ENCODE results near the gene FBXO31.
A peak's percentile ranks its signal among the peaks of the same experiment; 100 is the strongest.

Gene FBXO31

GRCh38 chr16:87324411-87325275, 58.9 kb downstream of the FBXO31 start:
- peak; percentile 45 for DNase-seq

DNA sequence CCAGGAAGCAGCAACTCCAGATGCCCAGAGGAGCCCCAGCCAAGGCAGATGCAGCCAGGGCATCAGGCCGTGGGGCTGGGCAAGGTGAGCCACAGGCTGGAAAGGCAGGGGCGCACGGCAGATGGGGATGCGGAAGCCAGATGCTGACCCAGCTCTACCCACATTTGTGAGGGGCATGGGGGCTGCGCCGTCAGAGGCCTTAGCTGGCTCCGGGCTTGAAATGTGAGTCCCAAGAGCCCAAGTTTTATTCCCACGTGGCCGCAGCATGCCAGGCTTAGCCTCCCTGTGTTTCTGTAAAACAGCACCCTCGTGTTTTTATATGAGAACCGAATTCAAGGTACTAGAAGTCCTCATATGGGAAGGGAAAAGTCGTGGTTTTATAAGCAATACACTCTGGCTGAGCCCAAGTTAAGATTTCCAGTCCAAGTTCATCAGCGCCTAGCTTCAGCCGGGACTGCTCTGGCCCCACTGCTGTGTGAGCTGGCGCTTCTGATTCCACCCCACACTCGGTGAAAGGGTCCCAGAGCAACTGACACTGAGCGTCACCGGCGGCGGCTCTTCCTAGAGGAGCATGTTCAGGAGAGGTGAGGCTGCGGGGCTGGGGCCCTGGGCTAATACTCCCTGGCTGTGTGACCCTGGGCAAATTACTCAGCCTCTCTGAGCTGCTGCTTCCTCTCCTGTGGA, 59.7 kb downstream of the FBXO31 start:
- no peak for DNase-seq

GRCh38 chr16:87322833-87323726, 60.5 kb downstream of the FBXO31 start:
- DNase-seq, result no peak

DNA sequence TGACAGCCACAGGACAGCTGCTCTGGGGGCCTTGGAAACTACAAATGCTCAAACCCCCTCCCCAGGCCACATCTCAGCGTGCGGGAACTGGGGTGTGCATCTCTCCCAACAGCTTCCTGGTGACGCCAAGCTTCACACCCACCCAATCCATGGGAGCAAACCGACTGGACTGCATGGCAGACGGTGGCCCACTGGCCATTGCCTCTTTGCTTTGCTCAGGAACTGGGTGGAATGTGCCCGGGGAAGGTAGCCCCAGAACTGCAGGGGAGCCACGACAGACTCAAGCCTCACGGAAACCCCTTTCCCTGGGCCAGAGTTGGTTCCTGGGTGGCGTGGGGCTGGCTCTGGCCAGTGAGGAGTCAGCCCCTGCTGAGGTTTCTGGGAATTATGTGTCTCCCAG, 61.2 kb downstream of the FBXO31 start:
- DNase-seq, result no peak

DNA sequence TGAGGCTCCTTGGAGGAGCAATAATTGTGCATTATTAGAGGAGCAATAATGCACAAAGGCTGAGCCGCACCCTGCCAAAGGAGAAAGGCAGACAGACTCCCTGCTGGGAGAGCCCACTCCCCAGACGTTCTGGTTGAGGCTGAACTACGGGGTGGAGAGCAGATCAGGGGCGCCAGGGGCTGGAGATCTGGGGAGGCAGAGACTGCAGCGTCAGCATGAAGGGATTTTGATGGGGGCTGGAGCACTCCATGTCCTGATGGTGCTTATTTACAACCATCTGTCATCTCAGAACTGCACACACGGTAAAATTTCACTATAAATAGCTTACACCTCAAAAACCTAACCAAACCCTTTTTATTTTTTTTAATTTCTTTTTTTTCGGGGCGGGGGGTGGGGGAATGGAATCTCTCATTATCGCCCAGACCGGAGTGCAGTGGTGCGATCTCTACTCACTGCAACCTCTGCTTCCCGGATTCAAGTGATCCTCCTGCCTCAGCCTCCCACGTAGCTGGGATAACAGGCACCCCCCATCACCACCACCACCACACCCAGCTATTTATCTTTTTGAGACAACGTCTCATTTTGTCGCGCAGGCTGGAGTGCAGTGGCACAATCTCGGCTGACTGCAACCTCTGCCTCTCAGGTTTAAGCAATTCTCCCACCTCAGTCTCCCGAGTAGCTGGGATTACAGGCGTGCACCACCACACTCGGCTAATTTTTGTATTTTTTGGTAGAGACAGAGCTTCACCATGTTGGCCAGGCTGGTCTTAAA, 62.1 kb downstream of the FBXO31 start:
- no peak for DNase-seq

GRCh38 chr16:87320510-87321227, 62.9 kb downstream of the FBXO31 start:
- no peak for DNase-seq

GRCh38 chr16:87319997-87320491, 63.5 kb downstream of the FBXO31 start:
- no peak for DNase-seq

GRCh38 chr16:87319011-87319410, 64.6 kb downstream of the FBXO31 start:
- DNase-seq, result no peak

- DNase-seq, result no peak
Measured at GRCh38 chr16:87317750-87318644, 65.6 kb downstream of the FBXO31 start.

GRCh38 chr16:87316923-87317749, 66.4 kb downstream of the FBXO31 start, which contains the start of gene C16orf95:
TSS of gene C16orf95 (minus strand) at chr16:87317392. CDS start at chr16:87317242, 150 bp downstream.
- DNase-seq, result peak; percentile 97

DNA sequence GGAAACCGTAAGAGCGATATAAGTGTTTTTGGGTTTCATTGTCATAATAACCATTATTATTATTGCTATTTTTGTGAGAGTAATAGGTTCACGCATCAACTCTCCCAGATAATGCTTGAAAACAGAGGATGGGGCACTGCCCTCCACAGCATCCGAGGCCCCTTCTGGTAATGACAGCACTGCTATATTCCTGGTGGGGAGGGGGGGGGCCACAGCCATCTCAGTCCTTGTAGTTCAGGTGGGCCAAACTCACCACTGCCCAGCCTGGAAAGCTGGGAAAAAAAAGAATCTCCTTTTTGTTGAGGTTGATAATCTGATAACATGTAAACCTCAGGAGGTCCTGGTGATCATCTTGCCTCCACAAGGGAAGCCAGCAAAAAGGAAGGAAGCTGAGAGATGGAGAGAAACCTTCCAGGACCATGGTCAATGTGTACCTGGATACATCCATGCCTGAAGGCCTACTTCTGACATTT, 67.1 kb downstream of the FBXO31 start:
- DNase-seq, result no peak

GRCh38 chr16:87314990-87315420, 68.6 kb downstream of the FBXO31 start:
- DNase-seq, result no peak

- no peak for DNase-seq
Measured at GRCh38 chr16:87312008-87312407, 71.6 kb downstream of the FBXO31 start.

DNA sequence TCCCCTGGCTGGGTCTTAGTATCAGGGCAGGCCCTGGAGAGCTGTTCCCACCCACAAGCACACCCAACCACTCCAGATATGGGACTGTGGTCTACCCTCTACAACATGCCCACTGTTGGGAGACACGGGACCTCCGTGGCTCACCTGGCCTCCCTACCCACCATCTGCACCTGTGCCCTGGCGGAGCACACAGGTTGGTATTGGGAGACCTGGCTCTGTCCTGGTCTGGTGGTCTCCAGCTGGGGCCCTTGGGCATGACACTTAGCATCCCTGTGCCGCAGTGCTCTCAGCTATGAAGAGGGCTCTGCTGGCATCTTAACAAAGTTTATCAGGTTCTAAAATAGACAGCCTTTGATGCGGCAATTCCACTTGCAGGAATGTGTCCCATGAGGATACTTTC, 72.2 kb downstream of the FBXO31 start:
- no peak for DNase-seq

DNA sequence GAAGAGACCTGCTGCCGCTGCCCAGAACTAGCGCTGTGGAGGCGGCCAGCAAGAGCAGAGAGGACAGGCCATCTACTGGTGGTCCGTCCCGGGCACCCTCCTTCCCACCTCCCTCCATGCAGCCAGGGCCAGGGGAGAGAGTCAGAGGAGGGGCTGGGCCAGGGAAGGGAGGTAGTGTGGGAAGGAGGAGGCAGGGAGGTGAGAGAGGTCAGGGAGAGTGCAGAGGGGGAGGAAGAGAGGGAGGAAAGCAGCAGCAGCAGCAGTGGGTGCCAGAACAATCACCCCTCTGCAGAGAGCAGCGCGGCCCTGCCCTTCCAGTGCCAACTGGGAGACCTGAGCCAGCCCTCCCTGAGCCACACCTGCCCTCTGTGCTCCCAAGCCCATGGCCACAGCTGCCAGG, 73.0 kb downstream of the FBXO31 start:
- DNase-seq, result no peak

DNA sequence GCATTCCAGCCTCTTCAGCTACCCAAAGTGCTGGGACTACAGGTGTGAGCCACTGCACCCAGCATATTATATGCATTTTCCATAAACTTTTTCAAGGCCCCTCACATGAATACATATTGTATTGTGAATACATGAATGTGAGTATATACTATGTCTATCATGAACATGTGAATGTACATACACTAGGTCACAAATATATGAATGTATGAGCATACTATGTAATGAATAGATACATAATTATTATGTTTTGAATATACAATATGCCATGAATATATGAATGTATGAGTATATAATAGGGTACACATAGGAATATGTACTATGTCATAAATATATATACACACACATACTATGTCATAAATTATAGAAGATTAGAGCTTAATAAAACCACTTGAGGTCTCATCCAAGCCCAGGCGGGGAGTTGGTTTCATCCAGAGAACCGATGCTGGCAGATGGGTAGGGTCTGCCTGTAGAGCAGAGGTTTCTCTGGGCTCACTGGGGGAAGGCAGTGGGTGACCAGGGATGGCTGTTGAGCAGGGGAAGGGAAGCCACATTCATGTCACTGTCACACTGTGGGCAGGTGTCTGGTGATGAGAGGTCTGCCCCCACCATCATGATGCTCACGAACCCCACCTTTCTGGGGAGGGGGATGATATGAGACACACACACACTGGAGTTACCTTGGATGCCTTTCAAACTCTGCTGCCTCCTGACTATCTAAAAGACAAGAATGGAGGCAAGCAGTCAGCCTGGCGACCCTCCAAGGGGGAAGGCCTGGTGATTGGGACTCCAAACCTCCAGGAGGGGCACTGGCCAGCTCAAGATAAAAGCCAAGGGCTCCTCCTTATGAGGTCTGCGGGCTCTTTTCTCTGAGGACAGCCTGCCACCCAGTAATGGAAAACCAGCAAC, 73.7 kb downstream of the FBXO31 start:
- DNase-seq, result no peak

DNA sequence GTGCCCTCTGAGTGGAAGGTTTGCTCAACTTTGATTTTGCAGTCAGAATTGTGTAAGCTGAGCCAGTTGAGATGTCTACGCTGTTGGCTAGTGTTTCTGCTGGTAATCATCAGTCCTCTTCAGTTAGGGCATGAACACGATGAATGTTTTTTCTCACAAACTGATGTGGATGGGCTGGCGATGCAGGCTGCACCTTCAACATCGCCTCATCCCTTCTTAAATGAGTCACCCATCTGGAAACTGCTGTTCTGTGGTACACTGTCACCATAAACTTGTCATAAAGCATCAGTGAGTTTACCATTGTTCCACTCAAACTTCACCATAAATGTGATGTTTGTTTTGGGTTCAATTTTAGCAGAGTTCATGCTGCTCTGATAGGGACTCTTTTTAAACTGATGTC, 74.8 kb downstream of the FBXO31 start:
- DNase-seq, result no peak

DNA sequence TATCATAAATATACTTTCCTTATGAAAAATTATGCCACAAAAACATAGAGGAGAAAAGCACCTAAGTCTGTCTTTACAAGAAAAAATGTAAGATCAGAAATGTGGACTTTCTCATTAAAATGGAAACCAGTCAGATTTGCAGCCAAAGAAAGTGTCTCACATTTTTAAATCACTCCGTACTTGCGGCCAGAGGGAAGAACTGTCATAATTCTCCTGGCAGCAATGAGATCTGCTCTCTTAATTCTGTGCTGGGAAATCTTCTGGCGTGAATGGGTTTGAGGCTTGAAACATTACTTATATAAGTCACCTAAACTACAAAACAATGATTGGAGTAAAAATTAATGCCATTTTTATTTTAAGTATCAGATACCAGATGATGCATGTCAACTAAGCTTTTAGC, 77.1 kb downstream of the FBXO31 start:
- DNase-seq, result no peak

Data from activated CD4-positive, alpha-beta T cell treated with anti-CD3 and anti-CD28 coated beads, Interleukin-2, amount 50 U/mL, for 1 hour (primary cell).